ENCODE measurements around the gene CEP128. TPM values are rescaled to one million over a fixed set of nuclear protein-coding genes. Genes with fewer than 3 reads are reported as not detected.

CEP128 gene
- polyA plus RNA-seq, 1 experiment, result 1.9 TPM

DNA sequence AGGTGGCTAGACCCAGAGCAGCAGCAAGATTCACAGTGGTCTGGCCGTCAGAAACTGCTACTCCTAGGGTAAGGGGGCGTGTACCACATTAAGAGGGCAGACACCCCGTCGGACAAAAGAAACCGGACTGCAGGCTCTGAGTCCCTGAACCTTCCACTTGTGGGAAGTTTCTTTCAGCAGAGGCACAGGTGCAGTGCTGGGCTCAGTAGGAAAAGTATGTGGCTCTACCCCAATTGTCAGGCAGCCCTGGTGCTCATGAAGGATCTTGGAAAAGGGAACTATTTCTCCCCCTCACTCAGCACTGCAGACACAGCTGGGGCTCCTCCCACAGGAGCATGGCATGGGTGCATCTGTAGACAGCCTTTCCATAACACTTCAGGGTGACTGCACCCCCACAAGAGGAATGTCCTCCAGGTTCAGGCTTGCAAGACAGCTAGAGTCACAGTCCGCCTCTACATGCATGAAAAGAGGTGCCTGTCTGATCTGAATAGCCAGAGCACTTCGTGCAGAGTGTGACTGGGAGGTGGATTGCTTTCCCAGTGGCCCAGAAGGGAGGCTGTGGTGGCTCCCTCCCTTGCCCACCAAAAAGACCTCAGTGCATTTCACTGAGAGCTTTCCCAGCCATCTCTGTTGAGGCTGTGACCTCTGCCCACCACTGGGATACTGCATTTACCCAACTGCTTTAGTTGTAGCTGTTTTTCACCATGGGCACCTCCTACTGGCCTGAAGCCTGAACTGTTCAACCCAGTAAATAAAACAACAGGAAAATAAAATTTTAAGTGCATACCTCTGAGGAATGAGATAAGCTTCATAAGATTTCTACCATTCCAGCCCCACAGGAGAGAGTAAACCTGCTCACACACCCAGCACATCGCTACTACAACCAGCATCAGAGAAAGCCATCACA, 14.2 kb downstream of the CEP128 start:
- CTCF ChIA-PET, result interaction anchor here (0.5 to 1.3 kb wide), 3 partner anchors 10 to 477 kb away, joined by 3 read pairs; no protein-coding TSS in a partner anchor
- Histone ChIP-seq H3K27me3 (ENCODE audit: control insufficient read depth, insufficient read depth, low read length) (no peaks in the 10 kb centered on the region), H3K36me3 (ENCODE audit: control insufficient read depth, insufficient read depth, low read length) (no peaks in the 10 kb centered on the region), H3K4me3 (ENCODE audit: low read depth, low read length) (no peak overlapping the region)
- no peak for TF ChIP-seq CTCF (IDR thresholded peaks at IDR 0.05; ENCODE audit: insufficient read depth, low read depth, low read length)
- POLR2A ChIA-PET, result interaction anchor here (0.6 kb wide), 1 partner anchor 1941 kb away, joined by 3 read pairs; no protein-coding TSS in a partner anchor
- DNase-seq (ENCODE audit: low read depth), result no peak

- Histone ChIP-seq H3K27me3 (ENCODE audit: control insufficient read depth, insufficient read depth, low read length) (no peaks in the 10 kb centered on the region), H3K4me3 (ENCODE audit: low read depth, low read length) (no peak overlapping the region), H3K36me3 (ENCODE audit: control insufficient read depth, insufficient read depth, low read length) (no peaks in the 10 kb centered on the region)
- CTCF ChIA-PET, result interaction anchor here (0.5 to 1.3 kb wide), 5 partner anchors 9 to 871 kb away, joined by 3 read pairs; no protein-coding TSS in a partner anchor
- no peak for DNase-seq (ENCODE audit: low read depth)
- no peak for TF ChIP-seq CTCF (IDR thresholded peaks at IDR 0.05; ENCODE audit: insufficient read depth, low read depth, low read length)
- POLR2A ChIA-PET, result no interaction called here
These were observed 15.0 kb downstream of the CEP128 start for GRCh38 chr14:80926397-80927082.

- no peak overlapping the region for H3K4me3 ChIP-seq (ENCODE audit: low read depth, low read length)
- no peaks in the 10 kb centered on the region for H3K36me3 ChIP-seq (ENCODE audit: control insufficient read depth, insufficient read depth, low read length)
- no peaks in the 10 kb centered on the region for H3K27me3 ChIP-seq (ENCODE audit: control insufficient read depth, insufficient read depth, low read length)
- TF ChIP-seq CTCF (IDR thresholded peaks at IDR 0.05; ENCODE audit: insufficient read depth, low read depth, low read length), result no peak
- CTCF ChIA-PET, result interaction anchor here (0.6 to 1.3 kb wide), 4 partner anchors 17 to 1415 kb away, joined by 3 to 5 read pairs (median 3); partner anchors contain the start of gene CEP128
- POLR2A ChIA-PET, result no interaction called here
- DNase-seq (ENCODE audit: low read depth), result no peak
These were observed 17.0 kb downstream of the CEP128 start for GRCh38 chr14:80924365-80925103.

DNA sequence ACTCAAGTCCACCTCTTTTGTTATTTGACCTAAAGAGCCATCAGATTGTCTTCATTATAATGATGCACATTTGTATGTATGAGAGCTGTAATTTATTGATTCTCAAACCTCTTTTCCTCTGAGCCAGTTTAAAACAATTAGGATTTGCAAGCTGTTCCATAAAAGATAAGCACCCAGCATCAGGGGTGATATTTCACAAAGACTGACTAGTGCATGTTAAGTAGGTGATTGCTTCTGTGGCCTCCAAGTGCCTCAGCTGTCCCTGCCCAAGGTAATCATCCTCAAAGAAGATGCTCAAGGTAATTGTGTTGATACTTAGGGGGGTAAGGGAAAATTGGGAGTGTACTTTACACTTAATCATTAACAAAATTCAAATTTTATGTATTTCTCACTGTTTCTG, 18.2 kb downstream of the CEP128 start:
- ChIA-PET POLR2A (interaction anchor here (0.6 kb wide), 1 partner anchor 162 kb away, joined by 3 read pairs; no protein-coding TSS in a partner anchor), CTCF (no interaction called here)
- no peaks in the 10 kb centered on the region for H3K27me3 ChIP-seq (ENCODE audit: control insufficient read depth, insufficient read depth, low read length)
- no peak overlapping the region for H3K4me3 ChIP-seq (ENCODE audit: low read depth, low read length)
- TF ChIP-seq CTCF (IDR thresholded peaks at IDR 0.05; ENCODE audit: insufficient read depth, low read depth, low read length), result no peak
- no peaks in the 10 kb centered on the region for H3K36me3 ChIP-seq (ENCODE audit: control insufficient read depth, insufficient read depth, low read length)
- DNase-seq (ENCODE audit: low read depth), result no peak

Data from BJ (cell line).